ENCODE results near the gene PTCHD1.

The PTCHD1 gene

GRCh38 chrX:23334848-23335599 lies at the start of gene PTCHD1:
Gene PTCHD1, plus strand, starts transcription at chrX:23334849. Its CDS starts 27 bp downstream, at chrX:23334876.
- Histone ChIP-seq H3K27me3 (ENCODE audit: control insufficient read depth, insufficient read depth, low read length) (peaks cover 45% of the 10 kb centered on the region), H3K4me3 (ENCODE audit: low read depth, low read length) (peak within 1 kb of the TSS; percentile 78), H3K4me1 (ENCODE audit: control insufficient read depth, insufficient read depth, low read length) (peaks cover 4% of the 10 kb centered on the region)

GRCh38 chrX:23286731-23287130 lies 47.9 kb upstream of the PTCHD1 start:
- H3K27me3 ChIP-seq (ENCODE audit: control insufficient read depth, insufficient read depth, low read length), result no peaks in the 10 kb centered on the region
- no peak overlapping the region for H3K9ac ChIP-seq (ENCODE audit: low read depth, low read length)
- no peak overlapping the region for H3K4me3 ChIP-seq (ENCODE audit: low read depth, low read length)
- no peaks in the 10 kb centered on the region for H3K9me3 ChIP-seq (ENCODE audit: control insufficient read depth, insufficient read depth, low read length)
- peaks cover 4% of the 10 kb centered on the region for H3K4me1 ChIP-seq (ENCODE audit: control insufficient read depth, insufficient read depth, low read length)
- H3K36me3 ChIP-seq (ENCODE audit: control insufficient read depth, insufficient read depth, low read length), result no peaks in the 10 kb centered on the region

More at GRCh38 chrX:23334848-23335599, at the start of gene PTCHD1:
- no peaks in the 10 kb centered on the region for H3K36me3 ChIP-seq (ENCODE audit: control insufficient read depth, insufficient read depth, low read length)
- no peak within 1 kb of the TSS for H3K9ac ChIP-seq (ENCODE audit: low read depth, low read length)
- H3K9me3 ChIP-seq (ENCODE audit: control insufficient read depth, insufficient read depth, low read length), result no peaks in the 10 kb centered on the region

- Histone ChIP-seq H3K9ac (ENCODE audit: low read depth, low read length) (no peak overlapping the region), H3K4me3 (ENCODE audit: low read depth, low read length) (no peak overlapping the region)
These were observed 47.4 kb upstream of the PTCHD1 start for GRCh38 chrX:23287191-23287725.

DNA sequence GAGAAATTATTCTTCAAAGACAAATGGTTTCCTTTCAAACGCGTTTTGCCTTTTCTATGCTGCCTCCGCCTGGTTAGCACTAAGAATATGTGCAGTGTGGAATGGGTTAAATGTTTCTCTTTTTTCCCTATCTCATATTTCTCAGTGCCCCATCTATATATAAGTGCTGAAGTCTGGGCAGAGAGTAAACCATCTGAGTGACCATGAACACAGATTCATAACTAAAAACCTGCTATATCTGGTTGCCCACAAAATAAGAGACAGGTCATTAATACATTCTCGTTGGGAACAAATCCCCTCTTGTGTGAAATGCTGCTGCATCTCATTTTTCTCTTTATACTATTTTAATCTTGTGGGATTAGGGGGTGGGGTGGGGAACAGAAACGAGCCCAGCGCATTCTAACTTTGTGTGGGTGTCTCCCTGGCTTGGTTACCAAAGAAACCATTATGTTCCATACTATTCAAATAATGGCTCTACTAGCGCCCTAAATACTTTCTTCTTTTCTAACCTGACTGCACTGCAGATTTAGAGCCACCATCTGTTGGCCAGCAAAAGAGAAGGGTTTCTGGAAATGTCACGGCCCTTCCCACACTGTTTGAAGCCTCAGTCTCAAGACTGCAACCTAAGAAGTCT lies 42.2 kb upstream of the PTCHD1 start:
- Histone ChIP-seq H3K36me3 (ENCODE audit: control insufficient read depth, insufficient read depth, low read length) (no peaks in the 10 kb centered on the region), H3K9me3 (ENCODE audit: control insufficient read depth, insufficient read depth, low read length) (no peaks in the 10 kb centered on the region), H3K4me3 (ENCODE audit: low read depth, low read length) (no peak overlapping the region), H3K27me3 (ENCODE audit: control insufficient read depth, insufficient read depth, low read length) (no peaks in the 10 kb centered on the region), H3K4me1 (ENCODE audit: control insufficient read depth, insufficient read depth, low read length) (no peaks in the 10 kb centered on the region), H3K9ac (ENCODE audit: low read depth, low read length) (no peak overlapping the region)

More at GRCh38 chrX:23287191-23287725, 47.4 kb upstream of the PTCHD1 start:
- Histone ChIP-seq H3K9me3 (ENCODE audit: control insufficient read depth, insufficient read depth, low read length) (no peaks in the 10 kb centered on the region), H3K27me3 (ENCODE audit: control insufficient read depth, insufficient read depth, low read length) (no peaks in the 10 kb centered on the region), H3K36me3 (ENCODE audit: control insufficient read depth, insufficient read depth, low read length) (no peaks in the 10 kb centered on the region), H3K4me1 (ENCODE audit: control insufficient read depth, insufficient read depth, low read length) (peaks cover 4% of the 10 kb centered on the region)

DNA sequence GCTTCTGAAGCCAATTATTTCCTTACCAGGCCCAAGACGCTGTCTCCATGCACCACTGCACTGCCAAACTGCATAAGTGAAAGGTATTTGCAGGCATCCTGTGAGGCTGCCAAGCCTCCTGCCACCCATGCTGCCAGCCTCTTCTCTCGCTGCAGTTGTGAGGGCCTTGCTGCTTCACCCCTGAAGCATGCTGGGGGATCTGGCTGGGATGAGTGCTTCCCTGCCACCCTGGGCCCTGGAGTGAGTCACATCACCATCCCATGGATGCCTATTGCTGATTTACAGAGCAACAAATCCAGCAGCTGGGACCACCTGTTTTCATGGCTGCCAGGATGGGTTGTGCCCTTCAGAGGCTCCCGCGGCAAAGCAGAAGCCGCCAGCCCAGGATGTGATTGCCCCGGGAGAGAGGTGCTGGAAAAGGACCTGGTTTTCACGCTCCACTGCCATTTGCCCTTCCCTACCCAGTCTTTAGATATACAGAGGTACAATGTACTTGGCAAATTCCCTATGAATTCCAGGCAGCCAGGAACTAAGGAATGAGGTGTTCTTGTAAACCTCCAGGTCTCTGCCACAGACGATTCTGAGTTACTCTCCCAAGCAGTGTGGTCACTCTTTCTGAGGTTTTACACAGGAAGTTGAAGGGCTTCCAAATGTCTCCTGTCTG lies 41.5 kb upstream of the PTCHD1 start:
- no peak overlapping the region for H3K9ac ChIP-seq (ENCODE audit: low read depth, low read length)
- no peaks in the 10 kb centered on the region for H3K36me3 ChIP-seq (ENCODE audit: control insufficient read depth, insufficient read depth, low read length)
- H3K4me3 ChIP-seq (ENCODE audit: low read depth, low read length), result no peak overlapping the region
- H3K4me1 ChIP-seq (ENCODE audit: control insufficient read depth, insufficient read depth, low read length), result no peaks in the 10 kb centered on the region
- H3K9me3 ChIP-seq (ENCODE audit: control insufficient read depth, insufficient read depth, low read length), result no peaks in the 10 kb centered on the region
- H3K27me3 ChIP-seq (ENCODE audit: control insufficient read depth, insufficient read depth, low read length), result no peaks in the 10 kb centered on the region

- H3K36me3 ChIP-seq (ENCODE audit: control insufficient read depth, insufficient read depth, low read length), result no peaks in the 10 kb centered on the region
- H3K4me3 ChIP-seq (ENCODE audit: low read depth, low read length), result no peak overlapping the region
These were observed 29.8 kb upstream of the PTCHD1 start for GRCh38 chrX:23304881-23305280.

DNA sequence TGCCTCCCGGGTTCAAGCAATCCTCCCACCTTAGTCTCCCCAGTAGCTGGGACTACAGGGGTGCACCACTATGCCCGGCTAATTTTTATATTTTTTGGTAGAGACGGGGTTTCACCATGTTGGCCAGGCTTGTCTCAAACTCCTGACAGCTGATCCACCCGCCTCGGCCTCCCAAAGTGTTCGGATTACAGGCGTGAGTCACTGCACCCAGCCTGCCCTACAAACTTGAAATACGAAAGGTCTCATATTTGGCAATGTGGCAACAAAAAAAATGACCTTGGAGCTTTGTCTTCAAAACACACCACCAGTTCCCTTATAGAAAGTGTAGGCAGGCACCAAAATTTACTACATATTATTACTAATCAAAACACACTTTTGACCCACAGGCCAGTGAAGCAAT lies 22.9 kb upstream of the PTCHD1 start:
- Histone ChIP-seq H3K9me3 (ENCODE audit: control insufficient read depth, insufficient read depth, low read length) (no peaks in the 10 kb centered on the region), H3K4me1 (ENCODE audit: control insufficient read depth, insufficient read depth, low read length) (no peaks in the 10 kb centered on the region), H3K27me3 (ENCODE audit: control insufficient read depth, insufficient read depth, low read length) (no peaks in the 10 kb centered on the region), H3K9ac (ENCODE audit: low read depth, low read length) (no peak overlapping the region), H3K36me3 (ENCODE audit: control insufficient read depth, insufficient read depth, low read length) (no peaks in the 10 kb centered on the region), H3K4me3 (ENCODE audit: low read depth, low read length) (no peak overlapping the region)

More at GRCh38 chrX:23304881-23305280, 29.8 kb upstream of the PTCHD1 start:
- H3K9me3 ChIP-seq (ENCODE audit: control insufficient read depth, insufficient read depth, low read length), result no peaks in the 10 kb centered on the region
- no peak overlapping the region for H3K9ac ChIP-seq (ENCODE audit: low read depth, low read length)
- H3K4me1 ChIP-seq (ENCODE audit: control insufficient read depth, insufficient read depth, low read length), result no peaks in the 10 kb centered on the region
- no peaks in the 10 kb centered on the region for H3K27me3 ChIP-seq (ENCODE audit: control insufficient read depth, insufficient read depth, low read length)

- H3K27me3 ChIP-seq (ENCODE audit: control insufficient read depth, insufficient read depth, low read length), result no peaks in the 10 kb centered on the region
These were observed 22.5 kb upstream of the PTCHD1 start for GRCh38 chrX:23312136-23312535.

GRCh38 chrX:23317799-23318724 lies 16.6 kb upstream of the PTCHD1 start:
- H3K9ac ChIP-seq (ENCODE audit: low read depth, low read length), result no peak overlapping the region
- no peaks in the 10 kb centered on the region for H3K4me1 ChIP-seq (ENCODE audit: control insufficient read depth, insufficient read depth, low read length)
- no peaks in the 10 kb centered on the region for H3K27me3 ChIP-seq (ENCODE audit: control insufficient read depth, insufficient read depth, low read length)
- H3K9me3 ChIP-seq (ENCODE audit: control insufficient read depth, insufficient read depth, low read length), result no peaks in the 10 kb centered on the region
- no peak overlapping the region for H3K4me3 ChIP-seq (ENCODE audit: low read depth, low read length)
- no peaks in the 10 kb centered on the region for H3K36me3 ChIP-seq (ENCODE audit: control insufficient read depth, insufficient read depth, low read length)

More at GRCh38 chrX:23312136-23312535, 22.5 kb upstream of the PTCHD1 start:
- H3K4me1 ChIP-seq (ENCODE audit: control insufficient read depth, insufficient read depth, low read length), result no peaks in the 10 kb centered on the region
- H3K9ac ChIP-seq (ENCODE audit: low read depth, low read length), result no peak overlapping the region
- H3K36me3 ChIP-seq (ENCODE audit: control insufficient read depth, insufficient read depth, low read length), result no peaks in the 10 kb centered on the region
- no peak overlapping the region for H3K4me3 ChIP-seq (ENCODE audit: low read depth, low read length)
- H3K9me3 ChIP-seq (ENCODE audit: control insufficient read depth, insufficient read depth, low read length), result no peaks in the 10 kb centered on the region

- Histone ChIP-seq H3K27me3 (ENCODE audit: control insufficient read depth, insufficient read depth, low read length) (peaks cover 17% of the 10 kb centered on the region), H3K36me3 (ENCODE audit: control insufficient read depth, insufficient read depth, low read length) (no peaks in the 10 kb centered on the region), H3K9me3 (ENCODE audit: control insufficient read depth, insufficient read depth, low read length) (no peaks in the 10 kb centered on the region), H3K4me3 (ENCODE audit: low read depth, low read length) (no peak overlapping the region), H3K9ac (ENCODE audit: low read depth, low read length) (no peak overlapping the region), H3K4me1 (ENCODE audit: control insufficient read depth, insufficient read depth, low read length) (peaks cover 4% of the 10 kb centered on the region)
These were observed 7.5 kb upstream of the PTCHD1 start for GRCh38 chrX:23327104-23327503.

DNA sequence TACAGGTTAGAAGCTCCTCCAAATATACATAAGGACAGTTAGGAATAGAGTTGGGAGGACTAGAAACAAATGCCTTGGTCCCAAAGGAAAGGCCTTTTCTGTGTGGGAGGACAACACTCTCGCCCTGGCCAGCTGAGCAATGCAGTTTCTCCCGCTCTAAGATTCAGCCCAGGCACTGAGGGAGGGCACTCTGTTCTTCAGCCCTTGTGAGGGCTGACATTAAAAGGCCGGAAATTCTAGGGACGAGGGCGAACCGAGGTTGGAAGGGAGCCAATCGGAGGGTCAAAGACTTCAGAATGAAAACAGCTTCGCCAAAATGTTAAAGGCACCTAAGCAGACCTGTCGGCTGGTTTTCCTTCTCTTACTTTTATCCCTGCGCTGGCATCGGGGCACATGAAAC lies 2.9 kb upstream of the PTCHD1 start:
- peak overlapping the region; percentile 71 for H3K4me3 ChIP-seq (ENCODE audit: low read depth, low read length)
- H3K27me3 ChIP-seq (ENCODE audit: control insufficient read depth, insufficient read depth, low read length), result peaks cover 39% of the 10 kb centered on the region
- H3K9me3 ChIP-seq (ENCODE audit: control insufficient read depth, insufficient read depth, low read length), result no peaks in the 10 kb centered on the region
- H3K4me1 ChIP-seq (ENCODE audit: control insufficient read depth, insufficient read depth, low read length), result peaks cover 4% of the 10 kb centered on the region
- H3K36me3 ChIP-seq (ENCODE audit: control insufficient read depth, insufficient read depth, low read length), result no peaks in the 10 kb centered on the region
- H3K9ac ChIP-seq (ENCODE audit: low read depth, low read length), result peak overlapping the region; percentile 49

All from iPS-15b (cell line).